ENCODE data around the gene DCTN5.

Gene DCTN5

DNA sequence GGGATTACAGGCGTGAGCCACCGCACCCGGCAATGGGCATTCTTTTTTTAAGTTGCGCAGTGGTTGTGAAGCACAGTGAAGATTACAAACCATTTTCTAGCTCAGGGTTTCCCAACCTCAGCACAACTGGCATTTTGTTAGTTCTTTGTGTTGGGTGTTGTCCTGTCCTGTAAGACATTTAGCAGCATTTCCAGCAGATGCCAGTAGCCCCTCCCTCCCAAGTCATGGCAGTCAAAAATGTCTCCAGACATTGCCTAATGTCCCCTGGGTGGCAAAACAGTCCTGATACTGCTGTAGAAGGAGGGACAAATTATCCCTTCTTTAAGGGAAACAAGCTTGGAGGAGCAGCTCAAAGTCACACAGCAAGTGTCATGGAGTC lies 53.0 kb downstream of the DCTN5 start:
- peaks cover 14% of the 10 kb centered on the region for H3K4me1 ChIP-seq (ENCODE audit: control insufficient read depth, insufficient read depth, low read length, unreplicated experiment)
- no peaks in the 10 kb centered on the region for H3K79me2 ChIP-seq (ENCODE audit: control insufficient read depth, insufficient read depth, low read length, unreplicated experiment)
- H3K27ac ChIP-seq (ENCODE audit: low read depth, low read length), result no peak overlapping the region
- peaks cover 10% of the 10 kb centered on the region; the same call in 1 of the 2 replicates for H3K36me3 ChIP-seq (ENCODE audit: insufficient read depth, low read length)
- no peak overlapping the region for H2AFZ ChIP-seq (ENCODE audit: low read length, unreplicated experiment)
- H3K27me3 ChIP-seq (ENCODE audit: insufficient read depth, low read length), result no peaks in the 10 kb centered on the region
- no peak overlapping the region for H3K4me3 ChIP-seq (ENCODE audit: low read depth, low read length)

DNA sequence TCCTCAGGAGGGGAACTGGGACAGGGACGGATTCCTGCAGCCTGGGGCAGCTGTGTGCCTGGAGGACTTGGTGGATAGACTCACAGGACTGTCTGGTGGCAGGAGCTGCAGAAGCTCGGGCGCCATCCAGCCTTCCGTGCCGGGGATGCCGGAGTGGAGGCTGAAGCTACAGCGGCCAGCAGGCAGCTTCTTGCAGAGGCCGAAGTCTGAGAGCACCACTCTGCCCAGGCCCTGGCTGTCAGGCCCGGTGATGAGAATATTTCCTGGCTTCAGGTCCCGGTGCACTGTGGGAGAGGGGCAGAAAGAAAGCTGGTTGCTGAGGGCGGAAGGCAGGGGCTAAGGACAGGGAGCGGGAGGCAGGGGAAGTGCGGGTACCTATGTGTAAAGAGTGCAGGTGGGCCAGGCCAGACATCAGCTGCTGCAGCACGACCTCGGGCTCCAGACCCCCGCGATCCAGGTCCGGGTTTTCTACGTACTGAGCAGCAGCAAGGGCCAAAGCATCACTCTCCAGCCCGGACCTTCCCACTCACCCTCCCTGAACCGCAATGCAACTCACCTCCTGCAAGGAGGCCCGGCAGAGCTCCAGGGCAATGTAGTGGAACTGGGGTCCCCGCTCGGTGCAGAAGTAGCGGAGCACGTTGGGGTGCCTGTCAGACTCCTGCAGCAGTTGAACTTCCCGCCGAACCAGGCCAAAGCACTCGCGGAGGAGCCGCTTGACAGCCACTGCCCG lies 53.5 kb downstream of the DCTN5 start:
- no peaks in the 10 kb centered on the region for H3K79me2 ChIP-seq (ENCODE audit: control insufficient read depth, insufficient read depth, low read length, unreplicated experiment)
- no peak overlapping the region for H3K4me3 ChIP-seq (ENCODE audit: low read depth, low read length)
- H3K36me3 ChIP-seq (ENCODE audit: insufficient read depth, low read length), result peaks cover 5% of the 10 kb centered on the region; the same call in 1 of the 2 replicates
- no peak overlapping the region for H2AFZ ChIP-seq (ENCODE audit: low read length, unreplicated experiment)
- H3K4me1 ChIP-seq (ENCODE audit: control insufficient read depth, insufficient read depth, low read length, unreplicated experiment), result peaks cover 14% of the 10 kb centered on the region
- H3K27ac ChIP-seq (ENCODE audit: low read depth, low read length), result no peak overlapping the region
- no peaks in the 10 kb centered on the region for H3K27me3 ChIP-seq (ENCODE audit: insufficient read depth, low read length)

DNA sequence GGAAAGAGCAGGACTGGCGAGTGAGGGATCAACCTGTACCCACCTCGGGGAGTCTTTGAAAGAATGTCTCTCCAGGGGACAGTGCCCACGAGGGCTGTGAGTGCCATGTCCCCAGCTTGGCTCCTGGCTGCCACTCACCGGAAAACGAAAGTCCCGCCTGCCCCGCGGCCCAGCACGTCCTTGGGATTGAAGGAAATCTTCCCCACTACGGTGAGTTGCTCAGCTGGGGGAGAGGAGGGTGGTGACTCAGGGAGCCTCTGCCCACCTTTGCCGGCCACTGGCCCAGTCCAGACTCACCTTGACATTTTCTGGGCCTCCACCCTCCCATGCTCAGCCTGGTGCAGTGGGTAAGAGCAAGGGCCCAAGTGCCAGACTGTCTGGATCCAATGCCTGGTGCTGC lies 54.5 kb downstream of the DCTN5 start:
- Histone ChIP-seq H3K79me2 (ENCODE audit: control insufficient read depth, insufficient read depth, low read length, unreplicated experiment) (no peaks in the 10 kb centered on the region), H3K36me3 (ENCODE audit: insufficient read depth, low read length) (no peaks in the 10 kb centered on the region), H3K4me3 (ENCODE audit: low read depth, low read length) (no peak overlapping the region), H2AFZ (ENCODE audit: low read length, unreplicated experiment) (no peak overlapping the region), H3K27ac (ENCODE audit: low read depth, low read length) (no peak overlapping the region), H3K4me1 (ENCODE audit: control insufficient read depth, insufficient read depth, low read length, unreplicated experiment) (peaks cover 14% of the 10 kb centered on the region), H3K27me3 (ENCODE audit: insufficient read depth, low read length) (no peaks in the 10 kb centered on the region)

- no peaks in the 10 kb centered on the region for H3K36me3 ChIP-seq (ENCODE audit: insufficient read depth, low read length)
- H3K4me1 ChIP-seq (ENCODE audit: control insufficient read depth, insufficient read depth, low read length, unreplicated experiment), result peaks cover 5% of the 10 kb centered on the region
- H3K79me2 ChIP-seq (ENCODE audit: control insufficient read depth, insufficient read depth, low read length, unreplicated experiment), result no peaks in the 10 kb centered on the region
- peaks cover 22% of the 10 kb centered on the region for H3K27me3 ChIP-seq (ENCODE audit: insufficient read depth, low read length)
- no peak overlapping the region for H3K4me3 ChIP-seq (ENCODE audit: low read depth, low read length)
- H2AFZ ChIP-seq (ENCODE audit: low read length, unreplicated experiment), result no peak overlapping the region
- H3K27ac ChIP-seq (ENCODE audit: low read depth, low read length), result no peak overlapping the region
Observed at GRCh38 chr16:23699100-23699499, 57.8 kb downstream of the DCTN5 start.

GRCh38 chr16:23700093-23700492 lies 58.8 kb downstream of the DCTN5 start:
- peaks cover 23% of the 10 kb centered on the region for H3K27me3 ChIP-seq (ENCODE audit: insufficient read depth, low read length)
- peaks cover 5% of the 10 kb centered on the region for H3K4me1 ChIP-seq (ENCODE audit: control insufficient read depth, insufficient read depth, low read length, unreplicated experiment)
- no peaks in the 10 kb centered on the region for H3K79me2 ChIP-seq (ENCODE audit: control insufficient read depth, insufficient read depth, low read length, unreplicated experiment)
- no peak overlapping the region for H3K4me3 ChIP-seq (ENCODE audit: low read depth, low read length)
- no peak overlapping the region for H2AFZ ChIP-seq (ENCODE audit: low read length, unreplicated experiment)
- H3K36me3 ChIP-seq (ENCODE audit: insufficient read depth, low read length), result no peaks in the 10 kb centered on the region
- no peak overlapping the region for H3K27ac ChIP-seq (ENCODE audit: low read depth, low read length)

DNA sequence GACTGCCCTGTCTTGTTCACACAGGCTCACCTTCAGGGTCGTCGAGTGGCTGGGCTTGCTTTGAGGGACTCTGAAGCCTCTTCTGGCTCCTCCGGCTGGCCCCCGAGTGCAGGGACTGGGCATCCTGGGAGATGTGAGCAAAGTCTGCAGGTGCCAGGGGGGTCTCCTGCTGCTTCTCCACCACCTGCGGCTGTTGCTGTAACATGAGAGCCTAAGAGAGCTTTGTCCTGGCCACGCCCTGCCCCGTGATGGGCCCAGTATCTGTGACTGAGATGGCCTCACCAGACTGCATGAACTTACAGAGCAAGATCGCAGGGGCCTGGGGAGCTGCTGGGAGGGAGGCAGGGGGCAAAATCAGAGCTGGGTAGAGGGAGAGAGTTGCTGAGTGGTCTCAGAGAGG lies 59.2 kb downstream of the DCTN5 start:
- Histone ChIP-seq H3K4me1 (ENCODE audit: control insufficient read depth, insufficient read depth, low read length, unreplicated experiment) (peaks cover 5% of the 10 kb centered on the region), H3K36me3 (ENCODE audit: insufficient read depth, low read length) (no peaks in the 10 kb centered on the region), H3K27ac (ENCODE audit: low read depth, low read length) (no peak overlapping the region), H3K27me3 (ENCODE audit: insufficient read depth, low read length) (peaks cover 23% of the 10 kb centered on the region), H2AFZ (ENCODE audit: low read length, unreplicated experiment) (no peak overlapping the region), H3K79me2 (ENCODE audit: control insufficient read depth, insufficient read depth, low read length, unreplicated experiment) (no peaks in the 10 kb centered on the region), H3K4me3 (ENCODE audit: low read depth, low read length) (no peak overlapping the region)

DNA sequence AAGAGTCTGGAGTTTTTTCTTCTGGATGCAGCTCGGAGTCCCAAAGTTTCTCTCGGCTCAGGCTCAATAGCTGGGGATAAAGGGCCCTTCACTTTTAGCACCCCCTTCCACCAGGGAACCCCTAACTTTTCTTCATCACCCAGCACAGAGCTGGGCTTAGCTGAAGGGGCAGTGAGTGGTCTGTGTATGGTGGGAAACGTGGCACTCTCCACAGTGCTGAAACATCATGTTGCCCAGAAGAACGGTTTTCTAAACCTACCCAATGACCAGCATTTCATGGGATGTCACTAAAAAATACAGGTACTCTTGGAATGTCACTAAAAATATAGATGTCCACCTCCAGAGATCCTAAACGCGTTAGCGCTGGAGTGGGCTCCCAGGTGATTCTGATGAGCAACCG lies 59.8 kb downstream of the DCTN5 start:
- Histone ChIP-seq H3K27me3 (ENCODE audit: insufficient read depth, low read length) (peaks cover 23% of the 10 kb centered on the region), H3K4me1 (ENCODE audit: control insufficient read depth, insufficient read depth, low read length, unreplicated experiment) (peaks cover 5% of the 10 kb centered on the region), H2AFZ (ENCODE audit: low read length, unreplicated experiment) (no peak overlapping the region), H3K27ac (ENCODE audit: low read depth, low read length) (no peak overlapping the region), H3K4me3 (ENCODE audit: low read depth, low read length) (no peak overlapping the region), H3K36me3 (ENCODE audit: insufficient read depth, low read length) (no peaks in the 10 kb centered on the region), H3K79me2 (ENCODE audit: control insufficient read depth, insufficient read depth, low read length, unreplicated experiment) (no peaks in the 10 kb centered on the region)

GRCh38 chr16:23702951-23703350 lies 61.7 kb downstream of the DCTN5 start:
- H2AFZ ChIP-seq (ENCODE audit: low read length, unreplicated experiment), result no peak overlapping the region
- H3K27me3 ChIP-seq (ENCODE audit: insufficient read depth, low read length), result peaks cover 23% of the 10 kb centered on the region
- no peaks in the 10 kb centered on the region for H3K79me2 ChIP-seq (ENCODE audit: control insufficient read depth, insufficient read depth, low read length, unreplicated experiment)
- H3K4me3 ChIP-seq (ENCODE audit: low read depth, low read length), result no peak overlapping the region
- no peaks in the 10 kb centered on the region for H3K36me3 ChIP-seq (ENCODE audit: insufficient read depth, low read length)
- H3K4me1 ChIP-seq (ENCODE audit: control insufficient read depth, insufficient read depth, low read length, unreplicated experiment), result peaks cover 5% of the 10 kb centered on the region
- no peak overlapping the region for H3K27ac ChIP-seq (ENCODE audit: low read depth, low read length)

- Histone ChIP-seq H3K79me2 (ENCODE audit: control insufficient read depth, insufficient read depth, low read length, unreplicated experiment) (no peaks in the 10 kb centered on the region), H3K27me3 (ENCODE audit: insufficient read depth, low read length) (peaks cover 35% of the 10 kb centered on the region), H3K36me3 (ENCODE audit: insufficient read depth, low read length) (no peaks in the 10 kb centered on the region), H3K27ac (ENCODE audit: low read depth, low read length) (no peak overlapping the region), H2AFZ (ENCODE audit: low read length, unreplicated experiment) (no peak overlapping the region), H3K4me3 (ENCODE audit: low read depth, low read length) (no peak overlapping the region), H3K4me1 (ENCODE audit: control insufficient read depth, insufficient read depth, low read length, unreplicated experiment) (no peaks in the 10 kb centered on the region)
Observed at GRCh38 chr16:23704772-23705516, 63.7 kb downstream of the DCTN5 start.

GRCh38 chr16:23705517-23705902 lies 64.2 kb downstream of the DCTN5 start:
- peaks cover 41% of the 10 kb centered on the region for H3K27me3 ChIP-seq (ENCODE audit: insufficient read depth, low read length)
- no peak overlapping the region for H3K4me3 ChIP-seq (ENCODE audit: low read depth, low read length)
- no peaks in the 10 kb centered on the region for H3K79me2 ChIP-seq (ENCODE audit: control insufficient read depth, insufficient read depth, low read length, unreplicated experiment)
- H3K4me1 ChIP-seq (ENCODE audit: control insufficient read depth, insufficient read depth, low read length, unreplicated experiment), result no peaks in the 10 kb centered on the region
- no peak overlapping the region for H3K27ac ChIP-seq (ENCODE audit: low read depth, low read length)
- no peaks in the 10 kb centered on the region for H3K36me3 ChIP-seq (ENCODE audit: insufficient read depth, low read length)
- no peak overlapping the region for H2AFZ ChIP-seq (ENCODE audit: low read length, unreplicated experiment)

GRCh38 chr16:23706439-23706838 lies 65.2 kb downstream of the DCTN5 start:
- peaks cover 50% of the 10 kb centered on the region for H3K27me3 ChIP-seq (ENCODE audit: insufficient read depth, low read length)
- no peaks in the 10 kb centered on the region for H3K79me2 ChIP-seq (ENCODE audit: control insufficient read depth, insufficient read depth, low read length, unreplicated experiment)
- H3K4me1 ChIP-seq (ENCODE audit: control insufficient read depth, insufficient read depth, low read length, unreplicated experiment), result no peaks in the 10 kb centered on the region
- no peaks in the 10 kb centered on the region for H3K36me3 ChIP-seq (ENCODE audit: insufficient read depth, low read length)
- H3K4me3 ChIP-seq (ENCODE audit: low read depth, low read length), result no peak overlapping the region
- no peak overlapping the region for H3K27ac ChIP-seq (ENCODE audit: low read depth, low read length)
- H2AFZ ChIP-seq (ENCODE audit: low read length, unreplicated experiment), result no peak overlapping the region

All from ACC112 (cell line).